Neural cell (in vitro differentiated cells): ENCODE measurements around the gene UBE2K. TPM values are rescaled to one million over a fixed set of nuclear protein-coding genes. Genes with fewer than 3 reads are reported as not detected.

ENCODE experiments used
- H2AFZ ChIP-seq: fragments of 200-600, 300-800 bp; sonication (generic), shearing (Covaris generic); 2 replicates; pipeline ENCODE4 v1.6.0; 2014; ENCODE audit warnings: low read depth, mild to moderate bottlenecking, antibody characterized with exemption, low read length, moderate library complexity
- H3F3A ChIP-seq: fragments of 200-600 bp; shearing (Covaris generic); 2 replicates; pipeline ENCODE4 v1.6.1; 2016; ENCODE audit warnings: mild to moderate bottlenecking, moderate library complexity, mixed read lengths, antibody characterized with exemption, low read length; ENCODE audit not compliant: insufficient read depth, poor library complexity, severe bottlenecking
- H3K27ac ChIP-seq: fragments of 200-600, 300-800 bp; sonication (generic), shearing (Covaris generic); 2 replicates; pipeline ENCODE4 v1.5.1; 2014; ENCODE audit warnings: mild to moderate bottlenecking, low read length, moderate library complexity
- H3K27me3 ChIP-seq: fragments of 300-800, 200-600 bp; sonication (generic), shearing (Covaris generic); 2 replicates; pipeline ENCODE4 v1.6.0; 2014; ENCODE audit warnings: mild to moderate bottlenecking, low read depth, low read length, moderate library complexity; ENCODE audit not compliant: insufficient read depth
- H3K36me3 ChIP-seq: fragments of 300-800, 200-600 bp; sonication (generic), shearing (Covaris generic); 2 replicates; pipeline ENCODE4 v1.5.1; 2014; ENCODE audit warnings: mild to moderate bottlenecking, antibody characterized with exemption, low read length, moderate library complexity; ENCODE audit not compliant: insufficient read depth
- H3K4me2 ChIP-seq: fragments of 300-800, 200-600 bp; sonication (generic), shearing (Covaris generic); 2 replicates; pipeline ENCODE4 v1.6.0; 2014; ENCODE audit warnings: mild to moderate bottlenecking, low read length
- H3K4me3 ChIP-seq: fragments of 300-800, 200-600 bp; sonication (generic), shearing (Covaris generic); 2 replicates; pipeline ENCODE4 v1.5.1; 2014; ENCODE audit warnings: mild to moderate bottlenecking, low read length, moderate library complexity
- H3K79me2 ChIP-seq: fragments of 200-600 bp; shearing (Covaris generic); replicated peaks from 2 replicates; pipeline ENCODE4 v1.6.0; 2014; ENCODE audit warnings: mild to moderate bottlenecking, low read length, moderate library complexity; ENCODE audit not compliant: insufficient read depth
- H3K9ac ChIP-seq: fragments of 300-800, 200-600 bp; sonication (generic), shearing (Covaris generic); 2 replicates; pipeline ENCODE4 v1.6.1; 2016; ENCODE audit warnings: mild to moderate bottlenecking, low read length, mixed read lengths
- H3K9me2 ChIP-seq: fragments of 200-600 bp; shearing (Covaris generic); 2 replicates; pipeline ENCODE4 v1.6.1; 2016; ENCODE audit warnings: mild to moderate bottlenecking, low read length, mixed read lengths; ENCODE audit not compliant: insufficient read depth
- H3K9me3 ChIP-seq: fragments of 200-600, 300-800 bp; sonication (generic), shearing (Covaris generic); 2 replicates; pipeline ENCODE4 v1.6.1; 2016; ENCODE audit warnings: mild to moderate bottlenecking, mixed run types, low read length, moderate library complexity, mixed read lengths
- H4K20me1 ChIP-seq: fragments of 200-600 bp; shearing (Covaris generic); 2 replicates; pipeline ENCODE4 v1.6.1; 2016; ENCODE audit warnings: mild to moderate bottlenecking, mixed run types; ENCODE audit not compliant: insufficient read depth
- CTCF ChIP-seq: fragments of 450-650 bp; IDR thresholded peaks from 2 replicates; pipeline ENCODE4 v1.5.1; 2014; ENCODE audit warnings: antibody characterized with exemption, mild to moderate bottlenecking, moderate library complexity; ENCODE audit not compliant: poor library complexity, severe bottlenecking
- EP300 ChIP-seq: fragments of 450-650 bp; conservative IDR thresholded peaks from 2 replicates; pipeline ENCODE4 v1.6.1; 2014; ENCODE audit warnings: antibody characterized with exemption, mild to moderate bottlenecking, moderate library complexity; ENCODE audit not compliant: poor library complexity, severe bottlenecking
- EZH2 ChIP-seq: fragments of 200-600, 300-800 bp; shearing (Covaris generic), sonication (generic); IDR thresholded peaks from 2 replicates; pipeline ENCODE4 v1.6.1; 2014; ENCODE audit warnings: antibody characterized with exemption, low read length, borderline replicate concordance, mild to moderate bottlenecking; ENCODE audit not compliant: insufficient read depth, poor library complexity, severe bottlenecking
- MXI1 ChIP-seq: fragments of 450-650 bp; conservative IDR thresholded peaks from 2 replicates; pipeline ENCODE4 v1.6.1; 2014; ENCODE audit warnings: antibody characterized with exemption, mild to moderate bottlenecking; ENCODE audit not compliant: poor library complexity, severe bottlenecking
- POLR2AphosphoS5 ChIP-seq: IDR thresholded peaks from 2 replicates; pipeline ENCODE4 v1.6.1; 2012
- RAD21 ChIP-seq: fragments of 450-650 bp; conservative IDR thresholded peaks from 2 replicates; pipeline ENCODE4 v1.6.1; 2014; ENCODE audit warnings: antibody characterized with exemption, mild to moderate bottlenecking, moderate library complexity
- REST ChIP-seq: IDR thresholded peaks from 2 replicates; pipeline ENCODE4 v1.6.1; 2012; ENCODE audit warnings: borderline replicate concordance
- SMC3 ChIP-seq: fragments of 450-650 bp; conservative IDR thresholded peaks from 2 replicates; pipeline ENCODE4 v1.6.1; 2014; ENCODE audit warnings: antibody characterized with exemption, mild to moderate bottlenecking, moderate library complexity; ENCODE audit not compliant: poor library complexity
- TAF1 ChIP-seq: IDR thresholded peaks from 2 replicates; pipeline ENCODE4 v1.6.1; 2012; ENCODE audit warnings: low read depth
- polyA plus RNA-seq: library from polyadenylated mRNA; depleted of rRNA; stranded (reverse); fragments of >200 nt; gene quantifications from 2 replicates; pipeline ENCODE4 v1.2.3, GENCODE V29; 2014

The UBE2K gene
- polyA plus RNA-seq, 1 donor from 2014 or later = 45.8 TPM

GRCh38 chr4:39710098-39710896, 12.4 kb downstream of the UBE2K start:
- no peaks in the 10 kb centered on the region for H3K27me3 ChIP-seq
- no peak overlapping the region for H3K27ac ChIP-seq
- no peak overlapping the region for H3K4me2 ChIP-seq
- H4K20me1 ChIP-seq = no peaks in the 10 kb centered on the region
- no peaks in the 10 kb centered on the region for H3K36me3 ChIP-seq
- H3F3A ChIP-seq = no peaks in the 10 kb centered on the region
- H3K4me3 ChIP-seq = no peak overlapping the region
- no peaks in the 10 kb centered on the region for H3K9me3 ChIP-seq
- TF ChIP-seq REST = no peak
- no peak for TF ChIP-seq SMC3
- TF ChIP-seq MXI1 = no peak
- no peak for TF ChIP-seq TAF1
- no peak for TF ChIP-seq CTCF
- no peak for TF ChIP-seq POLR2AphosphoS5
- no peak for TF ChIP-seq EZH2
- TF ChIP-seq RAD21 = no peak
- no peak for TF ChIP-seq EP300
- no peaks in the 10 kb centered on the region for H3K9me2 ChIP-seq
- peaks cover 67% of the 10 kb centered on the region for H3K79me2 ChIP-seq
- H3K9ac ChIP-seq = no peak overlapping the region
- no peak overlapping the region for H2AFZ ChIP-seq

GRCh38 chr4:39712819-39713607, 15.1 kb downstream of the UBE2K start:
- H3K9ac ChIP-seq = no peak overlapping the region
- H3K79me2 ChIP-seq = peaks cover 72% of the 10 kb centered on the region
- no peaks in the 10 kb centered on the region for H3K27me3 ChIP-seq
- H3K36me3 ChIP-seq = no peaks in the 10 kb centered on the region
- H3K4me2 ChIP-seq = no peak overlapping the region
- H4K20me1 ChIP-seq = no peaks in the 10 kb centered on the region
- no peaks in the 10 kb centered on the region for H3F3A ChIP-seq
- H3K9me2 ChIP-seq = no peaks in the 10 kb centered on the region
- TF ChIP-seq TAF1 (no peak), REST (no peak), EZH2 (no peak), SMC3 (no peak), CTCF (no peak), MXI1 (no peak), EP300 (no peak), POLR2AphosphoS5 (no peak), RAD21 (no peak)
- H3K4me3 ChIP-seq = no peak overlapping the region
- no peak overlapping the region for H2AFZ ChIP-seq
- H3K9me3 ChIP-seq = no peaks in the 10 kb centered on the region
- no peak overlapping the region for H3K27ac ChIP-seq
